ENCODE measurements around the gene MINDY4B. TPM values are rescaled to one million over a fixed set of nuclear protein-coding genes. Genes with fewer than 3 reads are reported as not detected.
A peak's percentile ranks its signal among the peaks of the same experiment; 100 is the strongest.

The MINDY4B gene
- total RNA-seq, 1 donor: not detected

GRCh38 chr3:150830745-150831144, 74.5 kb downstream of the MINDY4B start:
- Histone ChIP-seq H3K4me2 (ENCODE audit: insufficient read depth, low read length) (no peak overlapping the region), H3K27me3 (ENCODE audit: insufficient read depth, low read length) (no peaks in the 10 kb centered on the region), H3K9me3 (ENCODE audit: low read depth, low read length) (no peaks in the 10 kb centered on the region), H3K79me2 (ENCODE audit: insufficient read depth, low read length) (no peaks in the 10 kb centered on the region), H3K4me3 (ENCODE audit: insufficient read depth, low read length) (no peak overlapping the region), H3K27ac (ENCODE audit: low read depth, low read length) (no peak overlapping the region), H3K4me1 (ENCODE audit: insufficient read depth, low read length) (no peaks in the 10 kb centered on the region), H2AFZ (ENCODE audit: low read length) (no peak overlapping the region), H3K36me3 (ENCODE audit: insufficient read depth, low read length) (no peaks in the 10 kb centered on the region), H4K20me1 (ENCODE audit: insufficient read depth, low read length) (no peaks in the 10 kb centered on the region)
- no peak for DNase-seq (ENCODE audit: insufficient read length, low spot score, missing footprints)
- no peak for TF ChIP-seq CTCF (IDR thresholded peaks at IDR 0.05; ENCODE audit: extremely low read depth, low read depth, low read length)

- peak; percentile 42 for TF ChIP-seq CTCF (IDR thresholded peaks at IDR 0.05; ENCODE audit: extremely low read depth, low read depth, low read length)
- Histone ChIP-seq H3K27me3 (ENCODE audit: insufficient read depth, low read length) (no peaks in the 10 kb centered on the region), H4K20me1 (ENCODE audit: insufficient read depth, low read length) (no peaks in the 10 kb centered on the region), H3K4me1 (ENCODE audit: insufficient read depth, low read length) (no peaks in the 10 kb centered on the region), H3K27ac (ENCODE audit: low read depth, low read length) (no peak overlapping the region), H3K4me2 (ENCODE audit: insufficient read depth, low read length) (no peak overlapping the region), H3K4me3 (ENCODE audit: insufficient read depth, low read length) (no peak overlapping the region), H3K79me2 (ENCODE audit: insufficient read depth, low read length) (no peaks in the 10 kb centered on the region), H3K9me3 (ENCODE audit: low read depth, low read length) (no peaks in the 10 kb centered on the region), H3K36me3 (ENCODE audit: insufficient read depth, low read length) (no peaks in the 10 kb centered on the region), H2AFZ (ENCODE audit: low read length) (no peak overlapping the region)
- no peak for DNase-seq (ENCODE audit: insufficient read length, low spot score, missing footprints)
Observed at GRCh38 chr3:150830094-150830681, 75.1 kb downstream of the MINDY4B start.

- no peaks in the 10 kb centered on the region for H3K4me1 ChIP-seq (ENCODE audit: insufficient read depth, low read length)
- H3K27me3 ChIP-seq (ENCODE audit: insufficient read depth, low read length): no peaks in the 10 kb centered on the region
- TF ChIP-seq CTCF (IDR thresholded peaks at IDR 0.05; ENCODE audit: extremely low read depth, low read depth, low read length): no peak
- H3K4me3 ChIP-seq (ENCODE audit: insufficient read depth, low read length): no peak overlapping the region
- no peaks in the 10 kb centered on the region for H3K36me3 ChIP-seq (ENCODE audit: insufficient read depth, low read length)
- H2AFZ ChIP-seq (ENCODE audit: low read length): no peak overlapping the region
- no peak overlapping the region for H3K4me2 ChIP-seq (ENCODE audit: insufficient read depth, low read length)
- no peaks in the 10 kb centered on the region for H4K20me1 ChIP-seq (ENCODE audit: insufficient read depth, low read length)
- H3K9me3 ChIP-seq (ENCODE audit: low read depth, low read length): no peaks in the 10 kb centered on the region
- H3K79me2 ChIP-seq (ENCODE audit: insufficient read depth, low read length): no peaks in the 10 kb centered on the region
- no peak overlapping the region for H3K27ac ChIP-seq (ENCODE audit: low read depth, low read length)
- no peak for DNase-seq (ENCODE audit: insufficient read length, low spot score, missing footprints)
Observed at GRCh38 chr3:150829408-150829807, 75.8 kb downstream of the MINDY4B start.

GRCh38 chr3:150828997-150829396, 76.2 kb downstream of the MINDY4B start:
- H3K79me2 ChIP-seq (ENCODE audit: insufficient read depth, low read length): no peaks in the 10 kb centered on the region
- no peaks in the 10 kb centered on the region for H3K27me3 ChIP-seq (ENCODE audit: insufficient read depth, low read length)
- no peak overlapping the region for H3K27ac ChIP-seq (ENCODE audit: low read depth, low read length)
- no peak overlapping the region for H3K4me3 ChIP-seq (ENCODE audit: insufficient read depth, low read length)
- no peaks in the 10 kb centered on the region for H3K36me3 ChIP-seq (ENCODE audit: insufficient read depth, low read length)
- no peaks in the 10 kb centered on the region for H3K9me3 ChIP-seq (ENCODE audit: low read depth, low read length)
- no peak overlapping the region for H3K4me2 ChIP-seq (ENCODE audit: insufficient read depth, low read length)
- no peaks in the 10 kb centered on the region for H3K4me1 ChIP-seq (ENCODE audit: insufficient read depth, low read length)
- DNase-seq (ENCODE audit: insufficient read length, low spot score, missing footprints): no peak
- TF ChIP-seq CTCF (IDR thresholded peaks at IDR 0.05; ENCODE audit: extremely low read depth, low read depth, low read length): no peak
- no peaks in the 10 kb centered on the region for H4K20me1 ChIP-seq (ENCODE audit: insufficient read depth, low read length)
- no peak overlapping the region for H2AFZ ChIP-seq (ENCODE audit: low read length)
